D721Med (cell line): ENCODE data around the gene KIAA1614.

Experiments
- DNase-seq: peaks from one replicate; pipeline ENCODE4 v3.0.0; 2011; ENCODE audit warnings: low spot score; ENCODE audit not compliant: insufficient read length
- FAIRE-seq: peaks from 2 replicates; lab custom pipeline; 2011; peaks lifted over from hg19 to GRCh38; lab: Jason Lieb, UNC
- TF ChIP-seq, protein P1 (sequence below): IDR thresholded peaks from 2 replicates; pipeline ENCODE4 v1.5.1; 2012; ENCODE audit warnings: mild to moderate bottlenecking, control low read depth; ENCODE audit not compliant: insufficient read depth; ENCODE audit errors: missing control alignments

KIAA1614 gene

DNA sequence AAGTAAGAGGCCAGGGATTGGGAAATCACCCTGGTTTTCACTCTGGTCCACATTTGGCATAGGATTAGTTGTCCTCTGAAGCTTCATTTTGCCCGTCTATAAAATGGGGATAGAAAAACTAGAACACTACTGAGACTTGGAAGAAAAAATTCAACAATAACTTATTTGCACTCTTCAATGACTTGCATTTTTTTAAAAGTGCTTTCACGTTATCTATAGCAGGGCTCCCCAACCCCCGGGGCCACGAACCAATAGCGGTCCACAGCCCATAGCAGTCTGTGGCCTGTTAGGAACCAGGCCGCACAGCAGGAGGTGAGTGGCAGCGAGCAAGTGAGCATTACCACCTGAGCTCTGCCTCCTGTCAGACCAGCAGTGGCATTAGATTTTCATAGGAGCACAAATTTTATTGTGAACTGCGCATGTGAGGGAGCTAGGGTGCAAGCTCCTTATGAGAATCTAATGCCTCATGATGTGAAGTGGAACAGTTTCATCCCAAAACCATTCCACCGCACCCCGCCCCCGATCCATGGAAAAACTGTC, 2.8 kb downstream of the KIAA1614 start:
- DNase-seq (no peak), FAIRE-seq (no peak)
- TF ChIP-seq, protein P1, sequence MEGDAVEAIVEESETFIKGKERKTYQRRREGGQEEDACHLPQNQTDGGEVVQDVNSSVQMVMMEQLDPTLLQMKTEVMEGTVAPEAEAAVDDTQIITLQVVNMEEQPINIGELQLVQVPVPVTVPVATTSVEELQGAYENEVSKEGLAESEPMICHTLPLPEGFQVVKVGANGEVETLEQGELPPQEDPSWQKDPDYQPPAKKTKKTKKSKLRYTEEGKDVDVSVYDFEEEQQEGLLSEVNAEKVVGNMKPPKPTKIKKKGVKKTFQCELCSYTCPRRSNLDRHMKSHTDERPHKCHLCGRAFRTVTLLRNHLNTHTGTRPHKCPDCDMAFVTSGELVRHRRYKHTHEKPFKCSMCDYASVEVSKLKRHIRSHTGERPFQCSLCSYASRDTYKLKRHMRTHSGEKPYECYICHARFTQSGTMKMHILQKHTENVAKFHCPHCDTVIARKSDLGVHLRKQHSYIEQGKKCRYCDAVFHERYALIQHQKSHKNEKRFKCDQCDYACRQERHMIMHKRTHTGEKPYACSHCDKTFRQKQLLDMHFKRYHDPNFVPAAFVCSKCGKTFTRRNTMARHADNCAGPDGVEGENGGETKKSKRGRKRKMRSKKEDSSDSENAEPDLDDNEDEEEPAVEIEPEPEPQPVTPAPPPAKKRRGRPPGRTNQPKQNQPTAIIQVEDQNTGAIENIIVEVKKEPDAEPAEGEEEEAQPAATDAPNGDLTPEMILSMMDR, result no peak

DNA sequence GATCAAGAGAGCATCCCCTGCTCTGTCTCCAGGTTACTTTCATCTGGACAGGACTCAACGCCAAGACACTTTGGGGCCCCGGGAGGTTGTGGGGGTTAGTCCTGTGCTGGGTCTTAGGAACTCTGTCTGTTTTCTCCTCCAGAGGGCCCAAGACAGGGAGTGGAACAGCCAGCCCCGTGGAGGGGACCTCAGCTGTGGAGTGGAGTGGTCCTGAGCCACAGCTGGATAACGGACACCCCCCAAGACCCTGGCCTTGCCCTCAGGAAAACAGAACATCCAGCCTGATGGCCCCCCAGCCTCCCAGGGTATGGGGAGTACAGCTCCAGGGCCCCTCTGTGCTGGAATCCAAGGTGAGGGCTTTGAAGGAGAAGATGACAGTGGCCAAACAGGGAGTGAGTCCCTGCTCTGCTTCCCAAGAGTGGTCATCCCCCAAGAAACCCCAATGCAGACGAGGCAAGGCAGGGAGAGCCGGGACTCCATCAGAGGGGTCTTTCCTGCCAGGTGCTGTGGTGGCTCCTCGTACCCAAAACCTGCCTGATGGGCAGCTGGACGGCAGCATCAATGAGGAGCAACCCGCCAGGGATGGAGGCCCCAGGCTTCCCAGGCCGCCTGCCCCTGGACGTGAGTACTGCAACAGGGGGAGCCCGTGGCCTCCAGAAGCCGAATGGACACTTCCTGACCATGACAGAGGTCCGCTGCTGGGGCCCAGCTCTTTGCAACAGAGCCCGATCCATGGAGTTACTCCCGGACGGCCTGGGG, 3.5 kb downstream of the KIAA1614 start:
- TF ChIP-seq, protein P1, result no peak
- FAIRE-seq (no peak), DNase-seq (no peak)

GRCh38 chr1:180916771-180917170, 4.1 kb downstream of the KIAA1614 start:
- FAIRE-seq (no peak), DNase-seq (no peak)

DNA sequence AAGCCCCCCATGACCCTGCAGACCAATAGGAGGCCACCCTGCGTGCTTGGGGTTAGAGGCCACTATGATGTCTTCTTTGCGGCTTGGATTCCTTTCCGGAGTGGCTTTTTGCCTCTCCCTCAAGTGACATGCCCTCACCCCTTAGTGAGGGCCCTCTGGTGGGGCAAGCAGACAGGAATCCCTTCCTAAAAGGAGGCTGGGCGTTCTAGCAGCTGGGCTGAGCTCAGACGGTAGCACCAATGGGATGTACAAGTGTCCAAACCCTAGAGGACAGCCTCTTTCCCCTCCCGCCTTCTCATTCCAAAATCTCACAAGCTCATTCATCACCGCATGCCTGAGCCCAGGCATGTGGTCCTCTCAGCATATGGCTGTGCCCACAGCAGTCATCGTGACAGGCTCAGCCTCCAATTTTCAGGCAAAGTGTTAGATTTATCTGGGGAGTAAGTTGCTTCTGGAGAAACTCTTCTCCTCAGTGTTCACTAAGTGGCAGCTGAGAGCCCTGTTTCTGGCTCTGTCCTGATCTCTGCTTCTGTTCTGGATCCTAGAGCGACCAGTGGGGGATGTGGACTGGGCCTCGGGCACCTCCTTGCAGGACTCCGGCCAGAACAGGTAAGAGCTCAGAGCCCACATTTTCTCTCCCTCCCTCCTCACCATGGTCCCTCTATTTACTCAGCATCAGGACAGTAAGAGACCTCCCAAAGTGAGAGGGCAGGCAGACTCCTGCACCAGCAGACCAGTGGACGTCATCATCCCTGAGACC, 4.8 kb downstream of the KIAA1614 start:
- FAIRE-seq (no peak), DNase-seq (no peak)
- TF ChIP-seq, protein P1, result no peak

More at GRCh38 chr1:180916771-180917170, 4.1 kb downstream of the KIAA1614 start:
- TF ChIP-seq, protein P1, result no peak

DNA sequence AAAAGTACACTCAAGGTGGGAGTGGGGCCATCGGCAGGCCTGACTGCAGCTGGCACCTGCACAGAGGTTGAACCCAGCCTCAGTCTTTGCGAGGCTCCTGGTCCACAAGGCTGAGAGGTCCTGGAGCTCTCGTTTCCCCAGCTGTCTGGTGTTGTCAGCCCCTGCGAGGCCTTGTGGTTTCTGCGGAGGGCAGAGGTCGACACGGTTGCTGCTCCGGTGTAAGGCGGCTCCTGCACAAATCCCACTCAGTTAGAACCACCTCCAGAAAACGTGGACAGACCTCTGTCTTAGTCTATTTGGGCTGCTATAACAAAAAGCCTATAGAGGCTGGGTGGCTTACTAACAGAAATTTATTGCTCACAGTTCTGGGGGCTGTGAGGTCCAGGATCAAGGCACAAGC, 5.8 kb downstream of the KIAA1614 start:
- TF ChIP-seq, protein P1, result no peak
- DNase-seq (no peak), FAIRE-seq (no peak)

DNA sequence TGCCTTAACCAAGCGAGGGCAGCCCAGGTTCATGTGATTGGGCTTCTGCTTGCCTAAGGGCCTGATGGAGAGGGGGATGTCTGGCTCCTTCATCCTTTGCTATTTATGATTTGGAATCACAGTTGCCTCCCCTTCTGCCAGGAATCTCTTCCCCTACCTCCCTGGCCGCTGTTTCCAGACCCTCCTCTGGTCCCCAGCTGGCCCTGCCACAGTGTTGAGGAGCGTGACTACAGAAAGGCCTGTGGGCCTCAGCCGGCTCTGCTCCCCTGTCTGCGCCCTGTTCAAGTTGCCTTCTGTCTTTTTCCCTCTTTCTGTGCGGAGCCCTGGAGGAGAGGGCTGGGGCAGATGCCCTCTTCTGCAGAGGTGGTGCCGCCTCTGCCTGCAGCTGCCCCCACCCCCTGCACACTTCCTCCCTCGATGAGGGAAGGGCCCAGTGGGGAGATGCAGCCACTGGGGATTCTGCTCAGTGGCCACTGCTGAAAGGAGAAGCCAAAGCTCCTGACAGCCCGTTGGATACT, 6.5 kb downstream of the KIAA1614 start:
- FAIRE-seq (no peak), DNase-seq (no peak)
- TF ChIP-seq, protein P1, result no peak

GRCh38 chr1:180920193-180920592, 7.5 kb downstream of the KIAA1614 start:
- TF ChIP-seq, protein P1, result no peak
- FAIRE-seq, result no peak
- DNase-seq, result no peak
